Activated B cell treated with CpG ODN at 0.5 μM for 24 hours (primary cell): Measurements from ENCODE around the gene RASD2. TPM values are rescaled to one million over a fixed set of nuclear protein-coding genes. Genes with fewer than 3 reads are reported as not detected.

ENCODE experiments used
- ATAC-seq: fragments of 200-7000 bp; cut with Tn5 transposase; one replicate; pipeline ENCODE4 v1.10.0; 2021; ENCODE audit warnings: low read depth, mild to moderate bottlenecking, moderate library complexity
- CTCF ChIA-PET: fragments of 350-600 bp; sonication (Branson Sonifier 250); formaldehyde crosslinking; loops from one replicate; lab custom pipeline; 2021; ENCODE audit warnings: antibody characterized with exemption; lab: Charles Lee
- POLR2A ChIA-PET: fragments of 350-600 bp; sonication (Branson Sonifier 250); formaldehyde crosslinking; loops from one replicate; lab custom pipeline; 2021; ENCODE audit warnings: antibody characterized with exemption; lab: Charles Lee
- DNase-seq: peaks from one replicate; pipeline ENCODE4 v3.0.0; 2022
- H3K27ac Mint-ChIP-seq: one replicate; pipeline ENCODE4 v1.8.0; 2020; ENCODE audit warnings: mixed read lengths
- H3K27me3 Mint-ChIP-seq: one replicate; pipeline ENCODE4 v1.8.0; 2021; ENCODE audit warnings: mixed read lengths
- H3K36me3 Mint-ChIP-seq: one replicate; pipeline ENCODE4 v1.8.0; 2021; ENCODE audit warnings: low read depth, mixed read lengths
- H3K4me1 Mint-ChIP-seq: one replicate; pipeline ENCODE4 v1.8.0; 2021; ENCODE audit warnings: mixed read lengths
- H3K4me3 Mint-ChIP-seq: one replicate; pipeline ENCODE4 v1.8.0; 2020; ENCODE audit warnings: mild to moderate bottlenecking, mixed read lengths
- H3K9me3 Mint-ChIP-seq: one replicate; pipeline ENCODE4 v1.8.0; 2020; ENCODE audit warnings: mixed read lengths
- CTCF ChIP-seq: fragments of 200-600 bp; IDR thresholded peaks from one replicate; pipeline ENCODE4 v1.8.0; 2022; ENCODE audit warnings: antibody characterized with exemption, mild to moderate bottlenecking
- intact Hi-C: fragments of 100-400 bp; cut with micrococcal nuclease; formaldehyde crosslinking; loops from one replicate; pipeline ENCODE4 v1.15.1; 2024
- total RNA-seq: library from RNA; stranded (reverse); gene quantifications from 2 replicates; pipeline ENCODE4 v1.2.3, GENCODE V29; 2022

RASD2 gene
- total RNA-seq, 1 donor from 2014 or later: not detected

- no peaks in the 10 kb centered on the region for H3K36me3 Mint-ChIP-seq
- intact Hi-C loops: no loop called here
- DNase-seq: no peak
- no peak for ATAC-seq
- H3K4me1 Mint-ChIP-seq: peaks cover 17% of the 10 kb centered on the region
- no peak overlapping the region for H3K4me3 Mint-ChIP-seq
- peaks cover 4% of the 10 kb centered on the region for H3K9me3 Mint-ChIP-seq
- no peak for TF ChIP-seq CTCF
- ChIA-PET POLR2A (no interaction called here), CTCF (no interaction called here)
- peaks cover 13% of the 10 kb centered on the region for H3K27me3 Mint-ChIP-seq
- no peak overlapping the region for H3K27ac Mint-ChIP-seq
Observed at GRCh38 chr22:35525687-35526332, 14.8 kb upstream of the RASD2 start.

GRCh38 chr22:35526333-35526979, 14.2 kb upstream of the RASD2 start:
- Mint-ChIP-seq H3K9me3 (peaks cover 4% of the 10 kb centered on the region), H3K27me3 (peaks cover 7% of the 10 kb centered on the region), H3K27ac (no peak overlapping the region), H3K36me3 (no peaks in the 10 kb centered on the region), H3K4me3 (no peak overlapping the region), H3K4me1 (peaks cover 17% of the 10 kb centered on the region)
- POLR2A ChIA-PET: no interaction called here
- CTCF ChIA-PET: no interaction called here
- intact Hi-C loops: no loop called here
- DNase-seq: no peak
- TF ChIP-seq CTCF: no peak
- ATAC-seq: no peak

- ChIA-PET CTCF (no interaction called here), POLR2A (no interaction called here)
- no peak for TF ChIP-seq CTCF
- Mint-ChIP-seq H3K4me1 (peaks cover 17% of the 10 kb centered on the region), H3K4me3 (no peak overlapping the region), H3K9me3 (peaks cover 4% of the 10 kb centered on the region), H3K36me3 (no peaks in the 10 kb centered on the region), H3K27me3 (no peaks in the 10 kb centered on the region), H3K27ac (no peak overlapping the region)
- DNase-seq (no peak), ATAC-seq (no peak)
- intact Hi-C loops: no loop called here
Observed at GRCh38 chr22:35528927-35529326, 11.7 kb upstream of the RASD2 start.

DNA sequence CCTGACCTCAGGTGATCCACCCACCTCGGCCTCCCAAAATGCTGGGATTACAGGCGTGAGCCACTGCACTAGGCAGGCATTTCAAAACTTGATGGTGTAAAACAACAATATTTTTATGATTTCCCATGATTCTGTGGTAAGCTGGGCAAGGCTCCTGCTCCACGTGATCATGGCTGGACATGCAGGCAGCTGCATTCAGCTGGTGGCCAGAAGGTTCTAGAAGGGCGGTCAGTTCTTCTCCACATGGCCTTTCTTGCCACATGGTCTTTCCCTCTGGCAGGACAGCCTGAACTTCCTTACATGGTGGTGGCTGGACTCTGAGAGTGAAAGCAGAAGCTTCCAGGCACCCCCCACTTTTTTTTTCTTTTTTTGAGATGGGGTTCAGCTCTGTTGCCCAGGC, 9.9 kb upstream of the RASD2 start:
- TF ChIP-seq CTCF: no peak
- H3K4me3 Mint-ChIP-seq: no peak overlapping the region
- H3K27ac Mint-ChIP-seq: no peak overlapping the region
- CTCF ChIA-PET: no interaction called here
- H3K4me1 Mint-ChIP-seq: peaks cover 17% of the 10 kb centered on the region
- intact Hi-C loops: no loop called here
- DNase-seq (no peak), ATAC-seq (no peak)
- H3K9me3 Mint-ChIP-seq: peaks cover 4% of the 10 kb centered on the region
- POLR2A ChIA-PET: no interaction called here
- no peaks in the 10 kb centered on the region for H3K36me3 Mint-ChIP-seq
- H3K27me3 Mint-ChIP-seq: peaks cover 2% of the 10 kb centered on the region

DNA sequence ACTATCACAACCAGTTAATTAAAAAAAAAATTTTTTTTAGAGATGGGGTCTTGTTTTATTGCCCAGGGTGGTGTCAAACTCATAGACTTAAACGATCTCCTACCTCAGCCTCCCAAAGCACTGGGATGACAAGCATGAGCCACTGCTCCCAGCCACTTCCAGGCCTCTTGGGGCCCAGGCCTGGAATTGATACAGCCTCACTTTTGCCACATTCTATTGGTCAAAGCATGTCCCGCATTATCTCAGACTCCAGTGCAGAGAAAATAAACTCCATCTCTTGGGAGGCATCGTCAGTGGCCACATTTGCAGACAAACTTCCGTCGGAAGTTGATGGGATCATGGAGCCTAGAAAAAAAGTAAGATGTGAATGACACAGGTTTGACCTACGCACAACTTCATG, 9.4 kb upstream of the RASD2 start:
- POLR2A ChIA-PET: no interaction called here
- peaks cover 4% of the 10 kb centered on the region for H3K9me3 Mint-ChIP-seq
- peaks cover 2% of the 10 kb centered on the region for H3K27me3 Mint-ChIP-seq
- no peak for TF ChIP-seq CTCF
- no peaks in the 10 kb centered on the region for H3K36me3 Mint-ChIP-seq
- ATAC-seq (no peak), DNase-seq (no peak)
- no peak overlapping the region for H3K4me3 Mint-ChIP-seq
- H3K4me1 Mint-ChIP-seq: peaks cover 17% of the 10 kb centered on the region
- H3K27ac Mint-ChIP-seq: no peak overlapping the region
- CTCF ChIA-PET: no interaction called here
- intact Hi-C loops: no loop called here
